ENCODE data around the gene SNX22.

SNX22 gene

DNA sequence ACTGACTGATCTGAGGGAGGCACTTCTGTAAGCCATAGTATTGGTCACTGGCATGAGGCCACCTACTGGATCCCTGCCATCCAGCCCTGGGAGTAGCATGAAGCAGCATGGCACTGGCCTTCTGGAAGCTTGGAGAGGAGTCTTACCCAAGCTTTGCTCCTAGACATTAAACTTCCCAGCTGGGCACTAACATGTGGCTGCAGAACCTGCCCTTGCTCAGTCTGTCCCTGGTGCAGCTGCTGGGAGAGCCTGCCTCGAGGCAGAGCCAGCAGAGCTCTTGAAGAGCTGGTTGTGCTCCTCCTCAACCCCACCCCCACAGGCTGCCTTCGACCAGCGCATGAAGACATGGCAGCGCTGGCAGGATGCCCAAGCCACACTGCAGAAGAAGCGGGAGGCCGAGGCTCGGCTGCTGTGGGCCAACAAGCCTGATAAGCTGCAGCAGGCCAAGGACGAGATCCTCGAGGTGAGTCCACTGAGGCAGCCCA, 17.1 kb upstream of the SNX22 start:
- no peak for DNase-seq

DNA sequence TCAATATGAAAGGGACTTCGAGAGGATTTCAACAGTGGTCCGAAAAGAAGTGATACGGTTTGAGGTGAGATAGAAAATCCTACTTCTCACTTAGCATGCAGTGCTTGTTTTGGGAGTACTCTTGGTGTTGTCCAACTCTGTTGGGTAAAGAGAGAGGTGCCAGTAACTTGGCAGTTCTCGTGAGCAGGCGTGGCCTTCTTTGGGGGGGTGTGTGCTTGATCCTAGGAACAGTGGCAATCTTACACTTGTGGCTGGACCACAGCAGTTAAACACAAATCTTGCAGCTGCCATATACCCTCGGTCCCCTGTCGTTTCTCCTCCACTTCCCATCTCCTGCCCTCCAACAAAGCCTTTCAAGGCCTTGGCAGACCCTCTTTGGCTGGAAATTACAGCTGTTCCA, 15.2 kb upstream of the SNX22 start:
- no peak for DNase-seq

DNA sequence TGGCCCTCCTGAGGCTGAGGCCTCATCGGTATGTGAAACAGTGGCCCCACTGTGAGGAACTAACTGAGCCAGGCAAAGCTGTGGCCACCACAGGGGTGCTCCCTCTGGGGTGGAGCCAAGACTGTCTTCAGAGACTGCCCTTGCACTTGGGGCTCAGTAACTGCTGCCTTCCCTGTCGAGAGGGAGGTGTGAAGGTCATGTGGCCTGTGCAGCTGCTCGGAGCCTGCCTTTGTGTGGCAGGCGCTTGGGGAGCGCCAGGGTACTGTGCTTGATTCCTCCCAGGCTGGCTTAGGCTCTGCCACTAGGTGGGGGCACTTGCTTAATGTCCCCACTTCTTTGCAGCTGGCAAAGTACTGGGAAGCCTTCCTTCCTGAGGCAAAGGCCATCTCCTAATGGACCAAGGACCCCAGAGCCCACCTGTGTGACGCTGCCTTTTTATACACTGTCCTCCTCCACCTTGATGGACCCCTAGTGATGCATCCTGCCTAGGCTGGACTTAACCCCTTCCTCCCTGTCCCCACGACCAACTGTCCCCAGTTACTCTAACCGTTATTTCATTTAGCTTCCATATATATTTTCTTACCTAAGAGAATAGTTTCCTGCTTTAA, 14.2 kb upstream of the SNX22 start:
- DNase-seq: no peak

DNA sequence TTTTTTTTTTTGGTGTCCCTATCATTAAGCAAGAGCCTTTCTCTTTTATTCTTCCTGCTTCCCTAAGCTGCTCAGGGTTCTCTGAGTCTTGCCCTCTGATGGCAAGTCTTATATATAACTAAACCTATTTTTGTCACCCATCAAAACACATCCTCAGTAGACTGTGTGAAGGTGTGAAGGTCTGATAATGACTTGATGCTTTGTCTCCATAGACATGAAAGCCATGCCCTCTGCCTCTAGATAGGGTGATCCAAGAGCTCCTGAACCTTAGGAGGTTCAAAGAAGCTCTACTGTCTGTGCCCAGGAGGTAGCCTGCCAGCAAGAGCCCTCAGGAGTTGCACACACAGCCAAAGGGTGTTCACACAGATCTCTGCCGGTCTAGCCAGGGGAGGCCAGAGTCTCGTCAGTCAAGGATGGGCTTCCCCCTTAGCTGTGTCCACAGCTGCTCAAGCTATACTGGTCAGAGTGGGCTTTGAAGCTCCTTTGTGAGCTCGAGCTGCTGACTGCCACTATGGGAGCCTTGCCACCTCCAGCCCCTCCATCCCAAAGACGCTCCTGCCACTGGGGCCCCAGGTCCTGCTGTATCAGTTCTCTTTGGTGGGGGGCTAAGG, 13.1 kb upstream of the SNX22 start:
- DNase-seq: no peak

DNA sequence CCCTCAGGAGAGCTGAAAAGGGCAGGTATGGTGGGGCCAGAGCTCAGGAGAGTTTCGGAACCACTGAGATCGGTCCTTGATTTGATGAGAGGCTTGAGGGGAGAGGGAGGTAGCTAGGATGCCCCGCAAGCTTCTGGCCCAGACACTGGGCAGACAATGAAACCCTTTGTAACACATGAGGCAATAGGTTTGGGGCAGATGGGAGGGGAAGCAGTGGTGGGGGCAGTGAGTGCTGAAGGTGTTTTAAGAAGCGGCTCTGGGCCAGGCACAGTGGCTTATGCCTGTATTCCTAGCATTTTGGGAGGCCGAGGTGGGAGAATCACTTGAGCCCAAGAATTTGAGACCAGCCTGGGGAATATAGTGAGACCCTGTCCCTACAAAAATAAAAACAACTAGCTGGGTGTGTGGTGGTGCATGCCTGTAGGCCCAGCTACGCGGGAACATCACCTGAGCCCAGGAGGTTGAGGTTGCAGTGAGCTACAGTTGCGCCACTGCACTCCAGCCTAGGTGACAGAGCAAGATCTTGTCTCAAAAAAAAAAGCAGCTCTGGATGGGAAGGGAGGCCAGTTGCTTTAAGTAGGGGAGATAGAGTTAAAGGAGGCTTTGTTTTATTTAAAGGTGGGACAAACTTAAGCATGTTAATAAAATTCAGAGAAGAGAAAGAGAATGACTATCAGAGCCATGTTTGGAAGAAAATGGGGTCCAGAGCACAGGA, 9.6 kb upstream of the SNX22 start:
- no peak for DNase-seq

- DNase-seq: no peak
These were observed 8.3 kb upstream of the SNX22 start for GRCh38 chr15:64143276-64143675.

DNA sequence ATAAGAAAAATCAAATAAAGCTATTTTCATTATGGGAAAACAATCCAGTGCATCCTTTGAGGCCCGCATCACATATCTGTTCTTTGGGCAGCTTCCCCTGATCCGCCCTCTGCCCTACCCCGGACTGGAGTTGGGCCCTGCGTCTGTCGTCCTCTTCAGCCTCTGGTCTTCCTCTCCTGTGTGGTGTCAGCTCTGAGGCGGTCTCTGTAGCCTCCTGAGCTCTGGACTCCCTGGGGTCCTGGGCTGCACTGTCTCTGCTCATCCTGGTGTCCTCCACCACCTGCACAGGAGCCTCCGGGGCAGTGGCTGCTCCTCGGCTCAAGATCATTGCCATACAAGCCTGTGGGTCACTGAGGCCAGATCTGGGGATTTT, 7.4 kb upstream of the SNX22 start:
- DNase-seq: no peak

GRCh38 chr15:64144565-64145281, 6.8 kb upstream of the SNX22 start:
- DNase-seq: no peak

DNA sequence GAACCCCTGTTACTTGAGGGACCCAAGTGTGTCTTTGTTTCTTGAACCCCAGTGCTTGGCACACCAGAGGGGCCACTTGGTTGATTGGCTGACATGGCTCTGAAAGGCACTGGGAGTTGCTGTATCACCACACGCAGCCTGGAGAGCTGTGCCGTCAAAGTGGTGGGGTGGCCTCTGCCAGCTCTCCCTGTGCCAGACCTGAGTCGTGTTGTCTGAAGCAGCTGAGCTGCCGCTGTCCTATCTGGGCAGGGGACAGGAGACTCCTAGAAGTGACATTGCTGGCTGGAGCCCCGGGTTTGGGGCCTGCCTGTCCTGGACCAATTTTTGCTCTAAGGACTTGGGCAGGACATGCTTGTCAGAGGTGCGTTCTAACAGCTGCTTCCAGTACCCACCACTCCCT, 5.5 kb upstream of the SNX22 start:
- DNase-seq: no peak

DNA sequence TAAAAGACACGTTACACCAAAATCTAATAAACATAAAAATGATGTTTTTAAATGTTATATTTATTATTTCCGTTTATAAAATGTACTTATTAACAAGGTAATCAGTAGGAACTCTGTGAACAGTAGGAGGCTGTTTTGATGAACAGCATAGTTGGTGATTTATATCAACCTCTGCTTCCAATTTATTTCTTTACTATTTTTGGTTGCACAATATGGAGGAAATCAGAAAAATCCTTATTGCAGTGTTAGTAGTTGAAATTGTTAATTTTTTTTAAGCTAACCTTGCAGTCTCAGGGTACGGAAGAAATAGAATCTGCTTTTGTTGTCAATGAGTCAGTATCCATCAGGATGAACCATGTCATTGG, 5.0 kb upstream of the SNX22 start:
- DNase-seq: no peak

GRCh38 chr15:64146885-64147681, 4.4 kb upstream of the SNX22 start:
- no peak for DNase-seq

- DNase-seq: no peak
These were observed 3.4 kb upstream of the SNX22 start for GRCh38 chr15:64148168-64148567.

GRCh38 chr15:64148581-64148980, 3.0 kb upstream of the SNX22 start:
- DNase-seq: no peak

- peak; percentile 13 for DNase-seq
These were observed 2.1 kb upstream of the SNX22 start for GRCh38 chr15:64149424-64149823.

GRCh38 chr15:64149893-64150578, 1.5 kb upstream of the SNX22 start:
- DNase-seq: peak; percentile 16

DNA sequence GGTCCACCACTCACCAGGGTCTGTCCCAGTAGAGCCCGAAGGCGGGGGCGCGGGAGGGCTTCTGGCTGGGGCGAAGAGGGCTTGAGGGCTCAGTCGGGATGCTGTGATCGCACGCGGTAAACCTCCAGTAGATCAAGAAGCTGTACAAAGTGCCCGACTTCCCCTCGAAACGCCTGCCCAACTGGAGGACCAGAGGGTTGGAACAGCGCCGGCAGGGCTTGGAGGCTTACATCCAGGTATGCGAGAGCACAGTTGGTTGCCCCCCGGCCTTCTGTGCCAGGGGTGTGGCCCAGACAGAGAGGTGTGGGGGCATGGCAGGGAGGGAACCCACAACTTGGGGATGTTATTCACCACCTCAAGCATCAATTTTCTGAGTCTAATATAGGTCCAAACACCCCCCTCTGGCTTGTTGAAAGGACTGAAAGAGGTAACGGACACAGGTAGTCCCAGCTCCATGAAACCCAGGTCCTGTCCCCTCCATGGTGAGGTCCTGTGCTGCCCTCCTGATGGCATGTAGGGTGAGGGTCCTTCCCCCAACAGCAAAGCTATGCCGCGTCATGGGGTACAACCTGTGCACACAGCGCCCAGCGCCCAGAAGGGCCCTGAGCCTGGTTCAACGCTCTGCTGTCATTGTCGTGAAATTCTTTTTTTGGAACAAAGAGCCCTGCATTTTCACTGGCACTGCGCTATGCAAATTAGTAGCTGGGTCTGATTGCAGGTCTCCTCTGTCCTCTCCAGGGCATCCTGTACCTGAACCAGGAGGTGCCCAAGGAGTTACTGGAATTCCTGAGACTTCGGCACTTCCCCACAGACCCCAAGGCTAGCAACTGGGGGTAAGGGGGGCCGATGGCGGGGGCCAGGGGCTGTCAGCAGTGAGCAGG, 1.2 kb downstream of the SNX22 start:
- no peak for DNase-seq

- DNase-seq: peak; percentile 84
These were observed 2.2 kb downstream of the SNX22 start for GRCh38 chr15:64153480-64154367.

DNA sequence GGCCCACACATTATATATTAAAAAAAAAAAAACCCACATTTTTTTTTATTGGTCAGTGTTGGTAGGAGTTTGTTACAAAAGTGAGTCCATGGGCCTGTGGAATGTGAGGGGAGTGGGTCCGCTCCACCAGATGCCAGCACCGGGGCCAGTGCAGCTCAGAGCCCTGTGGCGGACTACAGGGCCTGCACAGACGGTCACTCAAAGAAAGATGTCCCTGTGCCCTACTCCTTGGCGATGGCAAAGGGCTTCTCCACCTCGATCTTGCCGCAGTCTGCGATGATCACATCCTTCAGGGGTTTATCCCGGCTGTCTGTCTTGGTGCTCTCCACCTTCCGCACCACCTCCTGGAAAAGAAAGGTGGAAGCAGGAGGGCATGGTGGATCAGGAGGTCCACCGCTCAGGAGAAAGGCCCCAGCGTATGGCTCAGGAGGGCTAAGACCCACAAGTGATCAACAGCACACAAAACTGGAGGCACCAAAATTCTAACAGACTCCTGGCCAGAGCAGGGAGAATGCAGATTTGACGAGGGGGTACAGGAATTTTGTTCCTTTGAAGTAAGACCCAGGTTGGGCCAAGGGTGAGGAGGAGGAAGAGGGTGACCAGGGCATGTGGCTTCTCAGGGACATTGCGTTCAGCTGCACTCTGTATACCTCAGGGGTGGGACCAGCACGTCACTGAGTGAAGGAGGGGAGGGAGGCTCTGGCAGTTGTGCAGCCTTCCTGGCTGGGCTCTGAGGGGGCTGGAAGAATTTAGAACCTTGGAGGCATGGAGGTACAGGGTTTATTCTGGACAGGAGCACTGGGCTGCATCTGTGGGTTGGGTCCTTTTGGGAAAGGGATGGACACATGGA, 4.5 kb downstream of the SNX22 start:
- DNase-seq: no peak

- no peak for DNase-seq
These were observed 5.3 kb downstream of the SNX22 start for GRCh38 chr15:64156652-64157331.

Measured in inflammatory macrophage treated with lipopolysaccharide for 4 hours (primary cell).